GM23248 (cell line): ENCODE measurements around the gene ZBTB40.

Source experiments
- EZH2 ChIP-seq: fragments of 200-600 bp; sonication (generic); IDR thresholded peaks from 2 replicates; pipeline ENCODE4 v1.6.1; 2018; ENCODE audit warnings: antibody characterized with exemption, mild to moderate bottlenecking; ENCODE audit not compliant: insufficient read depth, poor library complexity, severe bottlenecking
- EZH2phosphoT487 ChIP-seq: fragments of 200-600 bp; sonication (generic); IDR thresholded peaks from 2 replicates; pipeline ENCODE4 v1.6.1; 2018; ENCODE audit warnings: antibody characterized with exemption, moderate library complexity, mild to moderate bottlenecking, low read depth; ENCODE audit not compliant: insufficient read depth

GRCh38 chr1:22434717-22435116, 16.9 kb upstream of the ZBTB40 start:
- TF ChIP-seq EZH2phosphoT487 (no peak), EZH2 (no peak)
